ENCODE results near the gene PPP4R2.

PPP4R2 gene

DNA sequence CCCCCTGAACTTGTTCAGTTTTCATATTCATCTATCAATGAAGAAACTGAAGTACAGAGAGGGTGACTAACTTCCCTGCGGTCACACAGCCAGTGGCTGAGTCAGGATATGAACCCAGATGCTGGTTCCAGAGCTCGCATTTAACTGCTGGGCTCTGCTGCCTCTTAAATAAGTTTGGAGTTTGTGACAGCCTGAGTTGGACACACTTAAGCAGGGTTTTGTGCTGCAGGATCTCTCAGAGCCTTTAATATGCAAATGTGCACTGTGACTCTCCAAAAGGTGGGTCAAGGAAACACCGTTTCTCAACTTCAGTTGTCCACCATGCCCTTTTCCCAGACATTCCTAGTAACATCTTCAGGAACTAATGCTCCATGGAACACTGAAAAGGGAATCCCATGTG, 110.6 kb downstream of the PPP4R2 start:
- no peak overlapping the region for H3K4me2 ChIP-seq (ENCODE audit: low read length)
- no peaks in the 10 kb centered on the region for H3K27me3 ChIP-seq (ENCODE audit: insufficient read depth, low read length)
- no peak overlapping the region for H3K27ac ChIP-seq (ENCODE audit: low read depth, low read length, poor library complexity, severe bottlenecking)
- H3K36me3 ChIP-seq (ENCODE audit: insufficient read depth, low read length), result no peaks in the 10 kb centered on the region
- no peaks in the 10 kb centered on the region for H3F3A ChIP-seq (ENCODE audit: insufficient read depth, low read length)
- no peaks in the 10 kb centered on the region for H3K79me2 ChIP-seq (ENCODE audit: insufficient read depth, low read length)
- H3K9me2 ChIP-seq (ENCODE audit: low read depth, low read length), result no peaks in the 10 kb centered on the region
- H3K9me3 ChIP-seq (ENCODE audit: low read length), result no peaks in the 10 kb centered on the region
- no peaks in the 10 kb centered on the region for H3K4me1 ChIP-seq (ENCODE audit: insufficient read depth, low read length, severe bottlenecking)
- no peak overlapping the region for H3K4me3 ChIP-seq (ENCODE audit: low read depth, low read length, poor library complexity, severe bottlenecking)
- H3K9ac ChIP-seq (ENCODE audit: low read length), result no peak overlapping the region
- TF ChIP-seq, protein P1, sequence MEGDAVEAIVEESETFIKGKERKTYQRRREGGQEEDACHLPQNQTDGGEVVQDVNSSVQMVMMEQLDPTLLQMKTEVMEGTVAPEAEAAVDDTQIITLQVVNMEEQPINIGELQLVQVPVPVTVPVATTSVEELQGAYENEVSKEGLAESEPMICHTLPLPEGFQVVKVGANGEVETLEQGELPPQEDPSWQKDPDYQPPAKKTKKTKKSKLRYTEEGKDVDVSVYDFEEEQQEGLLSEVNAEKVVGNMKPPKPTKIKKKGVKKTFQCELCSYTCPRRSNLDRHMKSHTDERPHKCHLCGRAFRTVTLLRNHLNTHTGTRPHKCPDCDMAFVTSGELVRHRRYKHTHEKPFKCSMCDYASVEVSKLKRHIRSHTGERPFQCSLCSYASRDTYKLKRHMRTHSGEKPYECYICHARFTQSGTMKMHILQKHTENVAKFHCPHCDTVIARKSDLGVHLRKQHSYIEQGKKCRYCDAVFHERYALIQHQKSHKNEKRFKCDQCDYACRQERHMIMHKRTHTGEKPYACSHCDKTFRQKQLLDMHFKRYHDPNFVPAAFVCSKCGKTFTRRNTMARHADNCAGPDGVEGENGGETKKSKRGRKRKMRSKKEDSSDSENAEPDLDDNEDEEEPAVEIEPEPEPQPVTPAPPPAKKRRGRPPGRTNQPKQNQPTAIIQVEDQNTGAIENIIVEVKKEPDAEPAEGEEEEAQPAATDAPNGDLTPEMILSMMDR (IDR thresholded peaks at IDR 0.05; ENCODE audit: low read length), result no peak
- no peak for TF ChIP-seq EZH2 (IDR thresholded peaks at IDR 0.05; ENCODE audit: borderline replicate concordance, low read length)
- no peaks in the 10 kb centered on the region for H4K20me1 ChIP-seq (ENCODE audit: insufficient read depth, low read length)
- no peak overlapping the region for H2AFZ ChIP-seq (ENCODE audit: low read length)

DNA sequence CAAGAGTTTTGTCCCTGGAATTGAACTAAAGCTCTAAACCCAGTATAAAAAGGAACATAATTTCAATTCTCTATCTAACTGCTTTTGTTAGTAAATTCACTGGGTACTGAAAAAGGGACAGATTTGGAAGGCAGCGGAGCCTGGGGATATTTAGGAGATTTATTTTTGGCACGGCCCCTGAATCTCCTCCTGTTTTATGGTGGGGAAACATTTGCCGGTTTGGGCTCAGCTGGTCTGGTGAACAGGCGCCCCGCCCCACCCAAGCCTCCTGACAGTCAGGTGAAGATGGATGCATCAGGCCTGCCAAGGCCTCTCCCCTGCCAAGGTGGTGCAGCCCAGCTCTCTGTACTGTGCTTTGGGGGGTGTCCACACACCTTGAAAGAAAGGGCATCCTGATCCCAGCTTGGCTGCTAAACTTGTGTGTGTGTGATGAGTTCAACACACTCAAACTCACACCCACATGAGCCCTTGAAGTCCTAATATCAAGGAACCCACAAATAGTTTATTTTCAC, 111.1 kb downstream of the PPP4R2 start:
- Histone ChIP-seq H3K4me1 (ENCODE audit: insufficient read depth, low read length, severe bottlenecking) (no peaks in the 10 kb centered on the region), H3K4me3 (ENCODE audit: low read depth, low read length, poor library complexity, severe bottlenecking) (no peak overlapping the region), H3F3A (ENCODE audit: insufficient read depth, low read length) (no peaks in the 10 kb centered on the region), H3K79me2 (ENCODE audit: insufficient read depth, low read length) (no peaks in the 10 kb centered on the region), H4K20me1 (ENCODE audit: insufficient read depth, low read length) (no peaks in the 10 kb centered on the region), H3K27ac (ENCODE audit: low read depth, low read length, poor library complexity, severe bottlenecking) (no peak overlapping the region), H3K9ac (ENCODE audit: low read length) (no peak overlapping the region), H3K9me3 (ENCODE audit: low read length) (no peaks in the 10 kb centered on the region), H2AFZ (ENCODE audit: low read length) (no peak overlapping the region), H3K27me3 (ENCODE audit: insufficient read depth, low read length) (no peaks in the 10 kb centered on the region), H3K36me3 (ENCODE audit: insufficient read depth, low read length) (no peaks in the 10 kb centered on the region), H3K9me2 (ENCODE audit: low read depth, low read length) (no peaks in the 10 kb centered on the region), H3K4me2 (ENCODE audit: low read length) (no peak overlapping the region)
- TF ChIP-seq, protein P1 (IDR thresholded peaks at IDR 0.05; ENCODE audit: low read length), result no peak
- no peak for TF ChIP-seq EZH2 (IDR thresholded peaks at IDR 0.05; ENCODE audit: borderline replicate concordance, low read length)

DNA sequence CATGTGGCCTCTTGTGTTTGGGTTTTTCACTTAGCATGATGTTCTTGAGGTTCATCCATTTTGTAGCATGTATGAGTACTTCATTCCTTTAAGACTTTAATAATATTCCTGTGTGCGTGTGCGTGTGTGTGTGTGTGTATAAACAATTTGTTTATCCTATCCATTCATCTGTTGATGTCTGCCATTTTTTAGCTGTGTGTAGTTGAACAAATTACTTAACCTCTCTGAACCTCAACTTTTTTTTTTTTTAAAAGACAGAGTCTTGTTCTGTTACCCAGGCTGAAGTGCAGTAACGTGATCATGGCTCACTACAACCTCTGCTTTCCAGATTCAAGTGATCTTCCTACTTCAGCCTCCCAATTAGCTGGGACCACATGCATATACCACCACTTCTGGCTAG, 112.1 kb downstream of the PPP4R2 start:
- TF ChIP-seq, protein P1 (IDR thresholded peaks at IDR 0.05; ENCODE audit: low read length), result no peak
- no peak for TF ChIP-seq EZH2 (IDR thresholded peaks at IDR 0.05; ENCODE audit: borderline replicate concordance, low read length)
- Histone ChIP-seq H3K9me2 (ENCODE audit: low read depth, low read length) (no peaks in the 10 kb centered on the region), H3K4me3 (ENCODE audit: low read depth, low read length, poor library complexity, severe bottlenecking) (no peak overlapping the region), H3K36me3 (ENCODE audit: insufficient read depth, low read length) (no peaks in the 10 kb centered on the region), H3K4me1 (ENCODE audit: insufficient read depth, low read length, severe bottlenecking) (no peaks in the 10 kb centered on the region), H3F3A (ENCODE audit: insufficient read depth, low read length) (no peaks in the 10 kb centered on the region), H3K4me2 (ENCODE audit: low read length) (no peak overlapping the region), H3K9me3 (ENCODE audit: low read length) (no peaks in the 10 kb centered on the region), H3K27ac (ENCODE audit: low read depth, low read length, poor library complexity, severe bottlenecking) (no peak overlapping the region), H3K9ac (ENCODE audit: low read length) (no peak overlapping the region), H4K20me1 (ENCODE audit: insufficient read depth, low read length) (no peaks in the 10 kb centered on the region), H3K79me2 (ENCODE audit: insufficient read depth, low read length) (no peaks in the 10 kb centered on the region), H2AFZ (ENCODE audit: low read length) (no peak overlapping the region), H3K27me3 (ENCODE audit: insufficient read depth, low read length) (no peaks in the 10 kb centered on the region)
